Stimulated activated CD8-positive, alpha-beta memory T cell treated with anti-CD3 and anti-CD28 coated beads, Interleukin-4, amount 100 ng/mL, for 1 hour (primary cell): ENCODE measurements around the gene TBCD.

Experiments used
- DNase-seq, 2 donors: peaks; one replicate each; pipeline ENCODE4 v3.0.0-alpha.2; 2020; ENCODE audit warnings: low read depth in 2 of 2, low spot score in 1 of 2

The TBCD gene

DNA sequence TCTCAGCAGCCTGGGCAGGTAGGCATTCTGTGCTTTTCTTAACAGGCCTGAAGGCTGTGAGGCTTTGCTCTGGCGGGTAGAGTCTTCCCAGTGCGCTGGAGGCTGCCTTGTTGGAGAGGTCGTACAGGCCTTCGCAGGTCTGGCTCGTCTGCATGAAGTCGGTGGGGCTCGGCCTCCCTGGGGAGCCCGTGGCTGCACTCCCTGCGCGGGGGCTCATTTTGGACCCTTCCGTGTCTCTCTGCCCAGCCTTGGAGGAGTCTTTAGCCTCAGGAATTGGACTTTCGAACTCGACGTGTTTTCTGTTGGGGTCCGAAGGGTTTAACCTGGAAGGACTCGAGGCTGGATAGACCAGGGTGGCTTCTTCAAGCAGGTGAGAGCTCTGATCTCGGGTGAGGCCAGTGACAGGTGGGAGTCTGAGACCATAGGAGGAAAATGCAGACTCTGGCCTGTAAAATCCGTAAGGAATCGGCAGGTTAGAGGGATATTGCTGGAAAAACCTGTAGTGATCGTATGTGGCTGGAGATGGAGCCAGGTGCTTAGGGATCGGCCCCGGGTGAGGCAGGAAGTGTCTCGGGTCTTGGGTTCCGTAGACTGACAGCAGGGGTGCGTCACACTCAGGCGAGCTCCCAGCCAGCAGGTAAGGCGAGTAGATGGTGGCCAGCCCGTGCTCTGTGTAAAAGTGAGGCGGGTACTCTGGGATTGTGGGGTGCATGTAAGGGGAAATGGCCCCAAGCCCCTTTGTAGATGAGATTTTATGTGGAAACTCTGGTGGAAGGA is 79.4 kb downstream of the TBCD start:
- DNase-seq = no peak

DNA sequence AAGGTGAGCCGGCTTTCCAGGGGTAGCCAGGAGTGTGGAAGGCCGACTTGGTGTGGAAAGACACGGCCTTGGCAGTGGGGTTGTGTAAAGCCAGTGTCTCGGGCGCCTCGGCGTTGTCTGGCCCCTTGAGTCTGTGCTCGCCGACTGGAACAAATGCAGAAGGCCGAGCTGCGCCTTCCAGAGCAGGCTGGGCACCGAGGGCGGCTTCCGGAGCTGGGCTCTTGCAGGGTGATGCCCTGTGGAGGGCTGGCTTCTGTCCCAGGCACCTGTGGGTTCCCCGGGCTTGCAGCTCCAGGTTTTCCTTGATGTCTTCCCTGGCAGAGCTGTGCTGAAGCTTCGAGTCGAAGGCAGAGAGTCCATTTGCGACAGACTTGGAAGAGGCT is 79.9 kb downstream of the TBCD start:
- no peak for DNase-seq

DNA sequence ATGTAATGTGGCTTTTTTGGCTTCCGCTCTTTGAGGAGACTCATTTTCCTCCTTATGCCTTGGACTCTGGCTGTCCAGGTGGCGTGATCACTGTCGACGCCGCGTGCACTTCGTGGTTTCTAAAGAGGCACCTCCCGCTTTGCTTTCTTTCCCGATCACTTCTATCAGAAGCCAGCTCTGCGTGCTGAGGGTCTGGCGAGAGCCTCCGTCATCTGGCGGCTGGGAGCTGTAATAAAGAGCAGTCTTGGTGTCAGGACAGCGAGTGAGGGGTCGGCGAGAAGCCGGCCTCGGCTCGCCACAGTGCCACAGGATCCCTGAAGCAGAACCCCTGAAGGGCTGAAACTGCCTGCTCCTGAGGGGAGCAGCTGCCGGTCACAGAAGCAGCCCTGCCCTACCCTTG is 80.5 kb downstream of the TBCD start:
- no peak for DNase-seq

DNA sequence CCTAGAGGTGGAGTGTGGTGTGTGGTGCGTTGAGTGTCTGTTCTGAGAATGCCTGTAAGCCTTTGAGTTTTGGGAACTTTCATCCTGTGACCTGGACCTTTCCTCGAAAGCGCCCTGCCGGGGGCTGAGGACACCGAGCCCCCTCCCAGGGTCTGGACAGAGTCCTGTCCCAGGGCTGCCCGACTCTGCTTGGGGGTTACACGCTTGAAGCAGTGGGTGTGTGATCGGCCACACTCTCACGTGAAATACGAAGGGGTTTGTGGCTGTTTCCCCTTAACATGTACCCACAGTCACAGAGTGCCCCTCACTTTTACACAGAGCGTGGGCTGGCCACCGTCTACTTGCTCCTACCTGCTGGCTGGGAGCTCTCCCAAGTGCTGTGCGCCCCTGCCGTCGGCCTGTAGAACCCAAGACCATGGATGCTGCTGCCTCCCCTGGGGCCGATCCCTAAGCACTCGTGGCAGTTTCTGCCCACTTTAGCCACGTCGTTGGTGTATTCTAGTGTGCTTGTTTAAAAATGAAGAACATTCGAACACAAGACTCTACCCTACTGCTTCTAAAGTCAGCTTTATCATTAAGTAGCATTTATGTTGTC is 81.1 kb downstream of the TBCD start:
- no peak for DNase-seq

DNA sequence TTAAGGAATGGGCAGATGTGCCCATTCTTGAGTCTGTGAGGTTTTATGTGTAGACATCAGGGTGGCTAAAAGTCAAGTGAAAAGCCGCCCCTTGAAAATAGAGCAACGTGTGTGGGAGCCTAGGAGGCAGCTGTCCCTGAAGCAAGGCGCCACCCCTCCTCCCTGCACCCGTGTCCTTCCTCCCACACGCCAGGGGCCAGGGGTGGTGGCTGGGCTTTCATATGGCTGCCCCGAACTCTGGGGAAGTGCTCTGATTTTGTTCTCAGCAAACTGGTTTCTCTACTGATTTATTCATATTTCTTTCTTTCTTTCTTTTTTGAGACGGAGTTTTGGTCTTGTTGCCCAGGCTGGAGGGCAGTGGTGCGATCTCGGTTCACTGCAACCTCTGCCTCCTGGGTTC is 83.3 kb downstream of the TBCD start:
- DNase-seq = no peak

DNA sequence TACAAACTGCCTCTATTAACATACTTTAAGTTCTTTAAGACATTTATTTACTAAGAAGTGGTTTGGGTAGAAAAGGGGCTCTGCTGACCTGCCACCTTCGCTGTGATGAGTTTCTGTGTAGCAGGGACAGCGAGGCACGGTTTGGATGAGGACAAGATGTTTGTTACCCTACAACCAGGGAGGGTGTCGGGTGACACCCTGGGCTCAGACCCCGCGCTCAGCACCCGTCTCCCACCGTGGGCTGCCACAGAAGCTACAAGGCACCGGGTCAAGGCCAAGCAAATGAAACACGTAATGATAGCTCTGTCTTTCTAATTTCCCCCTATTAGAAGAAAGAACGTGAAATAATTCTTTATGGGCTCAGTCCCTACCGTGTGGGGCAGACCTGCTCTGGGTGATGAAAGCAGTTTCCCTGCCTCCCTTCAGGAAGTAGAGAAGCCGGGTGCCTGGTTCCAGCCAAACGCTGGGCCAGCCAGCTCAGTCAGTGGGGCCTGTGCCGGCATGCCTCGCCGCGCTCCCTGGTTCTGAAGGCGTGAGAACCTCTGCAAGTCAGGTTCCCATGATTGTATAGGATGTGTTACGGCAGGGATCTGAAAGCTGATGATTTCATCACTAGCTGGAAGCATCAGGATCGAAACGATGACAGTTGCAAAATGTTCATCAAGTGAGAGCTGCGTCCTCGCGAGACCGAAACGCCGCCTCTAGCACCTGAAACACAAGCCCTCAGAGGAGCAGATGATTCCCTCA is 84.1 kb downstream of the TBCD start:
- no peak for DNase-seq

DNA sequence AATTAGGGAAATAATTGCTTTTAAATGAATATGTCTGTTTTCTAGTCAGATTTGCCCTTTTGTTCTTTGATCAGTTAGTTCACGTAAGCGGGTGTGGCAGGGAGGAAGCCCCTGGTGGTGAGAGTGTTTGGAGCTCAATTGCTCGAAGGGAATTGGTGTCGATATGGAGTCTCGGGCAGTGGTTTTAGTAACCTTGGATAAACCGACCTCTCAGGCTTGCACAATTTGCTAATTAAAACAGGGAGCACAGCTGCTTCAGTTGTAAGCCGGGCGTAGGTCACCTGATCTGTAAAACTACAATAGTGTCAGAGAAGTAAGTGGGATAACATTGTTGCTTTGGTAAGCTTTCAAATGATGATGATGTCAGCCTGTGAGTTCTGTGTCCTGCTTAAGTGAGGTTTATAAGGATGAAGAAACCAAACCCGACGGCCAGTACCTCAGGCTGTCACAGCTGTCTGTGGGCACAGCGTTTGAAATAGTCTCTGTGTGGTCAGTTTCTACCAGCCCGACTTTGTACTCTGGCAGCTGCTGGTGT is 85.0 kb downstream of the TBCD start:
- no peak for DNase-seq

DNA sequence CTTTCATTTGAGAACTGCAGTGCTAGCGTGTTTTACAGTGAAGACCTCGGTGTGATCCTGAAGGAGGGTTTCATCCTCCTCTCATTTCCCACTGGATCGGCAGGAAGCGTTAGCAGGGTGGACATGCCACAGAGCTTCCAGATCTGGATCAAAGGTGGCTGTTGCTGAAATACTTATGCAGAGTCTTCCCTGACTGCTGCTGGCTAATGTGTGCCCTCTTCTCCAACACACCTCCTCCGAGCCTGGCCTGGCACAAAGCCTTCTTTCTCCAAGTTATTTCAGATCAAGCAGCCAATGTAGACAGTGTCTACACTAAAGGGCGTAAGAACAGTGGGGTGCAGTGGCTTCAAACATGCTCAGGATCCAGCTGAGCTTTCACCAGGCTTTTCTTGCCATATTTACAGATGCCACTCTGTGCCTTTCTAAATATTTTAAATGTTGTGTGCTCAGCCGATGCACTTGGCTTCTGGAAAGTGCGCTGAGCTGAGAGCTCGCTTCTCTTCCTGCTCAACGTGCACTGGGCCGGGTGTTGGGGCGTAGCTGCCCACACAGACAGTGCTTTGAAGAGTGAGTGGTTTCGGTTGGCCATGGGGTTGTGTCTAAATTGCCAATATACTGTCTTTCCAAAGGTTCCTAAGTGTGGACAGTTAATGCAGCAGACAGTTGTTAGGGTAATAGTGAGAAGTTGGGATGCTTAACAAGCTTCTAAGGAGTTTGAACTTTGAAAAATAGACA is 85.9 kb downstream of the TBCD start:
- DNase-seq = no peak

DNA sequence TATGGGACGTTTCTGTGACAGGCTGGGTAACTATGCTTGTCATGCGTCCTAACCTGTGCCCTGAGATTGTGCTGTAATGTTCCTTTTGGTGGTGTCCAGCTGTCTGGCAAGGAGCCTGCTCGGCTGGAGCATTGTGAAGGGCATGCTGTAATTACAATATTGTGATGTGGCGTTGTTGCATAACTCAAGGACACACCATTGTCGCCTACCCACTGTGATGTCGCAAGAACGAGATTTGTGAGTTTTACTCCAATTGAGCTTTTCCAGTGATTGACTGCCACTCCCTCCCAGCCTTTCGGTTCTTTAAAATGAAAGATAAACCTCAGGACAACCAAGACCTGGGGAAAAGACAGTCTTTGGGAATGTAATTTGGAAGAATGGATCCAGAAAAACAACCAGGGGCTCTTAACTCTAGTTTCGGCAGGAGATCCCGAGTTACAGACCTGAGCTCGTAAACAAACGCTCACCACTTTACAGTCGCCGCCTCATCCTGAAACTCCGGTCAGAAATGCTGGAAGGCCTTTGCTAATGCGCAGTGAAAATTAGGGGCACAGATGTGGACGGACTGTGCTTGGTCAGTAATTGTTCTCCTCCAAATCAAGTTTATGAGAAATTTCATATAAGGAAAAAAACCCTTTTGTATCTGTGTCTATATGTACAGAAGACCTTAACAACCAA is 86.7 kb downstream of the TBCD start:
- no peak for DNase-seq

DNA sequence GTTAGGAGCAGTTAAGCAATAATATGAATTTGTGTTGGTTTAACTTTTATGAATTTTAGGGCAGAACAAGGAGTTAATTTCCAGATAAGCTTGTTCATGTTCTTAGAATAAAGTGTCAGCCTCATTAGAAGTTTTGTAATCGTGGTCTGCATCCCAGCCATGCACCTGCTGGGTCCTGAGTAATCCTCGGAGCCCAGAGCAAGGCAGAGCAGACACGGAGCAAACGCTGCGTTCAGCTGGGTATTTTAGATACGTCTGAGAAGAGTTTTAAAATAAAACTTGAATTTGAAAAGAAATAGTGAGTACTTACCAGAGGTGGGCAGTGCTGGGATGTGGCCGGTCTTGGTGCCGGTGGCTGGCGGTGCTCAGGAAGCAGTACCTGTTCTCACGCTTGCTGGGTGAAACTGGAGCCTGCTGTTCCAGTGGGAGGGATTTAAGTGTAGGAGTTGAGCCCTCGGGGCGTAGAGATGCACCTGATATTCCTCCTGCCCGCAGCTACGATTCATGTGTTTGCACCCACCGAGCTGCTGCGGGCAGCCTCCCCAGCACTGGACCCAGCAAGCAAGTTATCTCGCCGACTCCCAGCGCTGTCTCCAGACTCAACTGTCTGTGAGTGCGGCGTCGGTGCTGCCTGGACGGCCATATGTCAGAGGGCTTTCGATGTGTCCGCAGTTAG is 87.9 kb downstream of the TBCD start, which contains the start of gene ZNF750:
TSS of gene ZNF750 (minus strand) at position 406 of the 676 bp plus-strand sequence. CDS start 7,568 bp downstream, outside the sequence.
- DNase-seq = no peak

DNA sequence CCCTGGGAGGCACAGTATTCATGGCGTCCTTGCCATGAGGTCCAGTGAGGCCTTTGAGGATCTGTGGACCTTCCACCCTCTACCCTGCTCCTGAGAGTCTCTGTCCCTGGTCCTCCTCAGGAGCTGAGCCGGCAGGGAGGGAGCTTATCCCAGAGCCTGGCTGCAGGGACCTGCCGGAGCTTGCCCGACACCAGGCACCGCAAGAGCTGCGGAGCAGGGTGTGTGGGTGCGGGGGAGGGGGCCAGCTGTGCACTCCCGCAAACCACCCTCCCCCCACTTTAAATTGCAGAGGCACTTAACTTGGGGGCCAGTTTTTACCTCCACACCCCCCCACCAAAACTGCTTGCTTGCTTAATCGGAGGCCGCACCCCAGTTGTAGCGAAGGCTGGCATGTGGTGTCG is 88.6 kb downstream of the TBCD start:
- DNase-seq = no peak

DNA sequence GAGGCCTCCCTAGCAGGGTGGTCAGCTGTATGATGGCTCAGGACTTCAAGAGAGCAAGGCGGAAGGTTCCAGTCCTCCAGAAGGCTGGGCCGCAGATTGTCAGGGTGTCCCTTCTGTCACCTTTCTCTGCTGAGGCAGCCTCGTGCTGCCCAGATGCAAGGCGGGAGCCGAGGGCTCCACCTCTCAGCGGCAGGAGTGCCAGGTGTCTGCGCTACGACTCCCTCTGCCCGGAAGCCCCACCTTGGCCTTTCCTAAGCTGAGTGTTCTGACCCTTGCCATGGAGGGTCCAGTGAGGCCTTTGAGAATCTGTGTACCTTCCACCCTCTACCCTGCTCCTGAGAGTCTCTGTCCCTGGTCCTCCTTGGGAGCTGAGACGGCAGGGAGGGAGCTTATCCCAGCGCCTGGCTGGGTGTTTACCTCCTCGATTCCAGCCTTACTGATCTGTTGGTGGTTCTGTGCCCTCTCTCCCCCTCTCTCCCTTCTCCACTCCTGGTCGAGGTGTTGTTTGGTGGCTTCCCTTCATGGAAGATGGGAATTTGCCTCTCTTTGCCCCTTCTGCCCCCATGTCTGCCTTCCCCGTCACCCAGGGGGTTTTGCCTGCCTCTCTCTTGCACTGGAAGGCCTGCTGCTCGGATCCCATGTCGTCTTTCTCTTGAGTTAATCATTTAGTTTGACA is 90.2 kb downstream of the TBCD start:
- no peak for DNase-seq

DNA sequence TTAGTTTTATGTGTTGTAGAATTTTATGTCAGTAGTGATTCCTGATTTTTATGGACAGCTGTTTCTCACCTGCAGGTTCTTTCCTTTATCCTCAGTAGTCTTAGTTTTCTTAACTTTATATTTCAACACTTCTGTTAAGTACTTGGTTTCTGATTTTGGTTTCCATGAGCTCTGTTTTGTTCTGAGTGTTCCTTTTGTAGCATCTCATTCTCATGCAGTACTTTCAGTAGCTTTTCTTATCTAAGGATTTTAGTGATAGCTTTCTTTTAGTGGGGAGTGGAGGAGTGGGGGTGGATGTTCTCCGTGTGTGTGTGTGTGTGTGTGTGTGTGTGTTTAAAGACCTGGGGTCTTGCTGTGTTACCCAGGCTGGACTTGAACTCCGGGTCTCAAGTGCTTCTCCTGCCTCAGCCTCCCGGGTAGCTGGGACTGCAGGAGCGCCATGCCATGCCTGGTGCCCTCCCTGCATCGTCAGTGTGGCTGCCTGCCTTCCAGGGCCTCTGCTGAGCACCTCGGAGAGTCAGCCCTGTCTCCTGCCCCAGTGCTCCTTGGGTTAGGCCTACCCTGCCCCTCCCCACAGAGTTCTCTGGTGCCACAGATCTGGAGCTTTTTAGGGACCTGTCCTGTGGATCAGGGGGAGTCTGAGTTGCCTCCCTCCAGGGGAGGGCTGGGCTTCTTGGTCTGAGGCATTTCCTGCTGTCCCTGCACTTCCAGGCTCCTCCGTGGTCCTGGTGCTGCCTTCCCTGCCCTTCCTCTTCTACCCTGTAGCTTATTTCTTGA is 92.2 kb downstream of the TBCD start:
- no peak for DNase-seq

DNA sequence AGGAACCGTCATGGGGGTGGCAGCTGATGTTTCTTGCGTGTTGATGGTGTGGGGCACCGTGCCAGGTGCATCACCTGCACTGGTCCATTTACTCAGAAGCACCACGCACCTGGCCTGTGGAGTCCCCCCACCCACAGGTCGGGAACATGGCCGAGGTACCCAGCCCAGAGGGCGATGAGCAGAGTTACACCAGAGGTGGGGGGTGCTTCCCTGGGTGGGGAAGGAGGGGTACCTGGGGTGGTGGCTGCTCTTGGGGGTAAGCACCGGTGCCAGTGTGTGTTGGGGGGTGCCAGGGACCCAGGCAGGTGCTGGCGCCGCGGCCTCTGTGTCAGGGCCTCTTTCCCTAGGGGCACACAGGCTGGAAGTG is 92.9 kb downstream of the TBCD start:
- DNase-seq = no peak

DNA sequence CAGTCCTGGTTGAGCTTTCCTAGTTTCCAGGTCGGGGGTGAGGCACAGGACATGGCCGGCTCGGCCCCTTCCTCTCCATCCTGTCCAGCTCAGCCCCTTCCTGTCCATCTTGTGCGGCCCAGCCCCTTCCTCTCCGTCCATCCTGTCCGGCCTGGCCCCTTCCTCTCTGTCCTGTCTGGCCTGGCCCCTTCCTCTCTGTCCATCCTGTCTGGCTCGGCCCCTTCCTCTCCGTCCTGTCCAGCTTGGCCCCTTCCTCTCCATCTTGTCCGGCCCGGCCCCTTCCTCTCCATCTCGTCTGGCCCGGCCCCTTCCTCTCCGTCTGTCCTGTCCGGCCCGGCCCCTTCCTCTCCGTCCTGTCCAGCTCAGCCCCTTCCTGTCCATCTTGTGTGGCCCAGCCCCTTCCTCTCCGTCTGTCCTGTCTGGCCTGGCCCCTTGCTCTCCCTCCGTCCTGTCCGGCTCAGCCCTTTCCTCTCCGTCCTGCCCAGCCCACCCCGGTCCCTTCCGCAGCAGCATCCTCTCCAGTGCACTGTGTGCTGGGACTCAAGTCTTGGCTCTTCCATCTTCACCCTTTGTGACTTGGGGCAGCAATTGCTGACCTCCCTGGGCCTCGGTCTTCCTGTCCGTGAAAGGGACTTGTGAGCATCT is 93.4 kb downstream of the TBCD start:
- DNase-seq = no peak

DNA sequence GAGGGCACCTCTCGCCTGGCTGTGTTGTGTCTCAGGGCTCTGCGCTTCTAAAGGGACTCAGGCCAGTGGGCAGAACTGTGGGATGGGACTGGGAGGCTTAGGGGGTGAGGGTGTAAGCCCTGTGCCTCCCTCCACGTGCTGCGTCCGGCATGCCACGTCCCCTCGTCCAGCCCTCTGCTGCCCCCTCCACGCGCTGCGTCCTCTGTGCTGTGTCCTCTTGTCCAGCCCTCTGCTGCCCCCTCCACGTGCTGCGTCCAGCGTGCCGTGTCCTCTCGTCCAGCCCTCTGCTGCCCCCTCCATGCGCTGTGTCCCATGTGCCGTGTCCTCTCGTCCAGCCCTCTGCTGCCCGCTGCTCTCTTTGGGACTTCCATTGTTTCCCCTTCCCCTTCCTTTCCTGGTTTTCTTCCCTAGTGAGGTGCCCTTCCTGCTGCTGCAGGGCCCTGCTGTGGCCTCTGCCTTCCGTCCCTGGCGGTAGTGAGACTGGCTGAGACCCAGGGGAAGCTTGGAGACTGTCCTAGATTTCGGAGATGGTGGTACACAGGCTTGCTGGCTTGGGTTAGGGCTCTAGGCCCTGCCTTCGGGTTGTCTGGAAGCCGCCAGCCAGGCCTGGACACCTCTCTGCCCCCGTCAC is 94.3 kb downstream of the TBCD start:
- DNase-seq = no peak

DNA sequence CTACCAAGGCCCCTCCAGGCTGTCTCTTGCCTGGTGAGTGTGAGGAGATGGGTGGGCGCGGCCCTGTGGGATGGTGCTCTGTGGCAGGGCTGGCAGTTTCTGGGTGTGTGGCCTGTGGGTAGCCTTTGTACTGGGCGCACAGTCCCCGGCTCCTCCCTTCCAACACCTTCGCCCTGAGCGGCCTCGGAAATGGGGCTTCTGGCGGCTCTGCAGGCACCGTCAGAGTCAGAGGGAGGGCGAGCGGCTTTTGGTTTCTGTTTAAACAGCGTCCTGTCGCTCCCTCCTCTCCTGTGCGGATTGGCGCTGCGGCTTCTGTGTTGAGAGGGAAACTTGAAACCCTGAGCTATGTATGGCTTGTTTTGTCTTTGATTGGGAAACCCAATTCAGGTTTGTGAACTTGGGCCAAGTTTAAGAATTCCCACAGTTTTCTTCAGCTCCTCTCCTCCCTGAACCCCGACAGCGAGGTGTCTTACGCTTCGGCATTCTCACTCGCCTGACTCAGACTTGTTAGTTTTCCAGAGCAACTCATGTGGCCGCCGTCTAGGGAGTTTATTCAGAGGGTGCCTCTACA is 96.2 kb downstream of the TBCD start:
- no peak for DNase-seq
